HUES6 (cell line): ENCODE results near the gene CCN6.

Source experiments
- H3K27ac ChIP-seq: 2 replicates; pipeline ENCODE4 v1.7.0; 2013; ENCODE audit warnings: low read depth, mild to moderate bottlenecking, low read length, inconsistent platforms
- H3K27me3 ChIP-seq: 2 replicates; pipeline ENCODE4 v1.6.1; 2013; ENCODE audit warnings: low read length; ENCODE audit not compliant: control insufficient read depth, insufficient read depth
- H3K36me3 ChIP-seq: 2 replicates; pipeline ENCODE4 v1.6.1; 2013; ENCODE audit warnings: low read length; ENCODE audit not compliant: control insufficient read depth, insufficient read depth
- H3K4me1 ChIP-seq: 2 replicates; pipeline ENCODE4 v1.6.1; 2013; ENCODE audit warnings: low read length; ENCODE audit not compliant: control insufficient read depth, insufficient read depth
- H3K4me3 ChIP-seq: 2 replicates; pipeline ENCODE4 v1.5.1; 2013; ENCODE audit warnings: low read depth, low read length
- H3K9ac ChIP-seq: one replicate; pipeline ENCODE4 v1.6.1; 2013; ENCODE audit warnings: mild to moderate bottlenecking, low read length
- H3K9me3 ChIP-seq: 2 replicates; pipeline ENCODE4 v1.6.1; 2013; ENCODE audit warnings: low read depth, low read length; ENCODE audit not compliant: control insufficient read depth, insufficient read depth

Gene CCN6

GRCh38 chr6:112054555-112055190 is 769 bp downstream of the CCN6 start:
- no peak overlapping the region for H3K9ac ChIP-seq
- no peak overlapping the region for H3K27ac ChIP-seq

GRCh38 chr6:112058243-112059032 is 4.5 kb downstream of the CCN6 start:
- no peak overlapping the region for H3K4me3 ChIP-seq
- H3K4me1 ChIP-seq = no peaks in the 10 kb centered on the region
- H3K9ac ChIP-seq = no peak overlapping the region
- H3K9me3 ChIP-seq = no peaks in the 10 kb centered on the region
- H3K27ac ChIP-seq = no peak overlapping the region
- H3K36me3 ChIP-seq = no peaks in the 10 kb centered on the region
- no peaks in the 10 kb centered on the region for H3K27me3 ChIP-seq

More at GRCh38 chr6:112054555-112055190, 769 bp downstream of the CCN6 start:
- H3K4me3 ChIP-seq = no peak overlapping the region
- no peaks in the 10 kb centered on the region for H3K36me3 ChIP-seq
- no peaks in the 10 kb centered on the region for H3K4me1 ChIP-seq
- no peaks in the 10 kb centered on the region for H3K9me3 ChIP-seq
- H3K27me3 ChIP-seq = no peaks in the 10 kb centered on the region

DNA sequence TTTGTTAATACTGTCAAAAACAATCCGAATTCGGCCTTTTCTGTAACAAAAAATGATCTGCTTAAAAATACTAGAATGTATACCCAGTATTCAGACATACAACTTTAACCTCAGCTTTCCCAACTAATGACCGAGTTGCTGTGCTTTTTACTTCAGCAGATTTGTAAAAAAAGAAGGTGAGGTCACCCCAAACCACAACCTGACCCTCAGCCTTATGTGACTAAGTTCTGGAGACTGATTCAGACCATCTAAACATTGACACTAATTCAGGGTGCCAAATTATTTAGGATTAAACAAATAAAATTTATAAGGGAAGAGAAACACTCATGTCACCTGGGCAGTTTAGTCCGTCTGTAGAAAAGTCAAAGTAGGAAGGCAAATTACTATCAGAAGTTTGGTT is 7.7 kb downstream of the CCN6 start:
- no peaks in the 10 kb centered on the region for H3K36me3 ChIP-seq
- no peak overlapping the region for H3K9ac ChIP-seq
- no peak overlapping the region for H3K27ac ChIP-seq
- no peak overlapping the region for H3K4me3 ChIP-seq
- H3K9me3 ChIP-seq = no peaks in the 10 kb centered on the region
- H3K27me3 ChIP-seq = no peaks in the 10 kb centered on the region
- H3K4me1 ChIP-seq = no peaks in the 10 kb centered on the region

DNA sequence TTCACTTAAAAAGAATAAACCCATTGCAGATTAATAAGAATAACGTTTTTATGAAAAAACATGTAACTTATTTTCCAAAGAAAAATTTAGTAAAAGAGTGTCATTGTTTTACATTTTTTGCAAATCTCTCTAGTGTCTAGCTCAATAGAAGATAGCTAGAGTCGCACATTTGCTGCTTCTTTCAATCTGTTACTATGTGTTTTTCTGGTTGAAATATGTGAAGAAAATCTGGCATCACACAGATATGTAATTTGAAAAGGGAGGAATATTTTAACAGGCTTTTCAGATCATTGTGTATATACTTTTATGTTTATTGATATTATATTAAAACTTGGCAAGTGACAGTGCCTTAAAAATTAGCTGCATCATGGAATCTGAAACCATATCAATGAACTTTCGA is 9.1 kb downstream of the CCN6 start:
- Histone ChIP-seq H3K4me3 (no peak overlapping the region), H3K9me3 (no peaks in the 10 kb centered on the region), H3K9ac (no peak overlapping the region), H3K4me1 (no peaks in the 10 kb centered on the region), H3K36me3 (no peaks in the 10 kb centered on the region), H3K27ac (no peak overlapping the region), H3K27me3 (no peaks in the 10 kb centered on the region)

DNA sequence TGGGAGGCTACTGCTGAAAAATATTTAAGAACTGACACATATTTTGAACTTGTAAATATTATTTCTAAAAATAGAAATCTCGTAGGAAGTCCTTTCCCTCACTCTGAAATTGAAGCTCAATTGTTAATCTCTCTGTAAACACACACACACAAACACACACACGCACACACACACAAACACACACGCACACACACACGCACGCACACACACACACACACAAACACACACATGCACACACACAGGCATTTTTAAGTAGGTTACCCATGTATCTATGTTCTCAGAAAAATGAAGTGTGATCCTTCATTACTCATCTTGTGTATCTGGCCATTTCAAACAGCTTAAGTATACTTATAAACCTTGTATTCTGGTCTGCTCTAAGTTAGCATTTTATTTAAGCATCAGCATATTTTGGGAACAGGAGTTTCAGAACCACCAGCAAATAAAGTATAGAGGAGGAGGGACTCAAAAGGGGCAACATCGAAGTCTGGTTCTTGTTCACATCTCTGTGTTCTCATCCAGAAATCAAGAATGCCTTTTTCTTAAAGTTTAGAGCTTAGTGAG is 11.6 kb downstream of the CCN6 start:
- Histone ChIP-seq H3K4me3 (no peak overlapping the region), H3K27ac (no peak overlapping the region), H3K36me3 (peaks cover 4% of the 10 kb centered on the region; the same call in 1 of the 2 replicates), H3K4me1 (no peaks in the 10 kb centered on the region), H3K9ac (no peak overlapping the region), H3K27me3 (no peaks in the 10 kb centered on the region), H3K9me3 (no peaks in the 10 kb centered on the region)

DNA sequence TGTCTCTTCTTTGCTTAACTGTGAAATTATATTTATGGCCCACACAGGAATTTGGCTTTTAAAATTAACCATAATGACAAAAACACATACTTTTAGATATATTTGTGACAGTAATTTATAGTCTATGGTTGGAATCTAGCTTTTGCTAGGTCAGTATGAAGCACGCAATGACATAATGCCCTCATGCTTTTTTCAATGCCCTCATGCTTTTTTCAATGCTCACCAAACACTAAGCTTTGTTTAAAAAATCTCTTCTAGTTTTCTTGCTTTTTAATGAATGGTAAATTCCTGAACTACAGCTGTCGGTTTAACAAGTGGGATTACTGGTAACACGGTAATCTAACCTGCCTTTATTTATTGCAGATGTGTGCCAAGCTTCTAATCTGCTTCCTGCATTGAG is 12.7 kb downstream of the CCN6 start:
- no peak overlapping the region for H3K27ac ChIP-seq
- H3K4me3 ChIP-seq = no peak overlapping the region
- no peaks in the 10 kb centered on the region for H3K27me3 ChIP-seq
- no peaks in the 10 kb centered on the region for H3K9me3 ChIP-seq
- no peaks in the 10 kb centered on the region for H3K4me1 ChIP-seq
- H3K9ac ChIP-seq = no peak overlapping the region
- peaks cover 13% of the 10 kb centered on the region for H3K36me3 ChIP-seq

DNA sequence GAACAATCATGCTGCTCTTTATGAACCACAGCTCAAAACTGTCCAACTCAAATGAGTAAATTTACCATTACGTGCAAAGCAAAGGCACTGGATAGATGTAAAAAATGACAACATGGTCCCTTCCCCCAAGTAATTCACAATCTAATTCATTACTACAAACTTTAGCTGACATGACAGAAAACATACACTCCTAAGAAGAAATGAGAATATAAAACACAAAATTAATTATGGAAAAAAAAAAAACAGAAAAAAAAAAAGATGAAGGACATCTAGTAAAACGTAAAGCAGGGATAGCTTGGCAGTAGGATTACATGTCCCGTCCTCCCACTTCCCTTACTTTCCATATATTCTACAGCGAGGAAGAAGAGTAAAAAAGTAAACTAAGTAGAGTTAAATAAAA is 27.7 kb downstream of the CCN6 start:
- H3K4me1 ChIP-seq = no peaks in the 10 kb centered on the region
- H3K36me3 ChIP-seq = peaks cover 58% of the 10 kb centered on the region
- H3K27ac ChIP-seq = no peak overlapping the region
- H3K9ac ChIP-seq = no peak overlapping the region
- H3K4me3 ChIP-seq = no peak overlapping the region
- no peaks in the 10 kb centered on the region for H3K9me3 ChIP-seq
- no peaks in the 10 kb centered on the region for H3K27me3 ChIP-seq

DNA sequence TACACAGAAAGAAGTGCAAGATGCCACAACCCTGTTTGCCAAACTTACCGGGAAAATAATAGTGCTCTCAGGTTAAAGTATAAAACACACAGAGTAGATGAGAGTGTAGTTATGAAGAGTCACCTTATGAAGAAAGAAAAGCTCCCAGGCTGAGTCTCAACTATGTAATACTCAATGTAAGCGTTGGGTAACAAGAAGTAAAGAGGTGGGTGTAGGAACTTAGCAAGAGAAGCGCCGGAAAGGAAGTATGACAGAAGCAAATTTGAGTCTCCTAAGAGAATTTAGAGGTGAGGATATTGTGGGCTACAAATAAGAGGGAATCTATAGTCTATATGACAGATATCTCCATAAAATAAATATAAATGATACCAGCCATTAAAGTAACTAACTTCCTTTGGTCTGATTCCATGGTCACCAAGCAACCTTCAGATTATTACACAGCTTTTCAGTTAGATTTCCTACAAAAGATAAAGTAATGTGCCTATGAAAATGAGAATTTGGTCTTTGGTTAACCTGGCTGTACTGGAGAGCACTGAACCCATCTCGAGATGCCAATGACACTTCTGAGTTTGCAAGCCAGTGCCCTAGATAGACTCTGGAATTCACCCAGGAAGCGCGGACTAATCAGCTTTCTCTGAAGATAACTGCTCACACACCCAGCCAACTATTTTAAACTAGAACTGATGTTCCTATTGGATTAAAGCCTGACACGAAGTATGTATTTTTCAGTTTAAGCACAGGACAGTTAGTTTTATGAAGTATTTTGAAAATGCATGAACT is 31.6 kb downstream of the CCN6 start:
- no peak overlapping the region for H3K9ac ChIP-seq
- no peaks in the 10 kb centered on the region for H3K4me1 ChIP-seq
- H3K9me3 ChIP-seq = no peaks in the 10 kb centered on the region
- peaks cover 5% of the 10 kb centered on the region; the same call in 1 of the 2 replicates for H3K27me3 ChIP-seq
- H3K4me3 ChIP-seq = no peak overlapping the region
- H3K27ac ChIP-seq = no peak overlapping the region
- H3K36me3 ChIP-seq = peaks cover 26% of the 10 kb centered on the region; the same call in 1 of the 2 replicates

- H3K27ac ChIP-seq = peak overlapping the region; percentile 10; the same call in 1 of the 2 replicates
- peak overlapping the region; percentile 94 for H3K4me3 ChIP-seq
- peaks cover 24% of the 10 kb centered on the region; the same call in 1 of the 2 replicates for H3K36me3 ChIP-seq
- H3K9ac ChIP-seq = peak overlapping the region; percentile 77
- peaks cover 5% of the 10 kb centered on the region; the same call in 1 of the 2 replicates for H3K27me3 ChIP-seq
- H3K9me3 ChIP-seq = no peaks in the 10 kb centered on the region
- no peaks in the 10 kb centered on the region for H3K4me1 ChIP-seq
These were observed 32.8 kb downstream of the CCN6 start for GRCh38 chr6:112086744-112087135.

GRCh38 chr6:112087136-112087911 is 33.4 kb downstream of the CCN6 start, which contains the start of the genes FAM229B and TUBE1:
Gene FAM229B, plus strand, starts transcription at chr6:112087591. Its CDS starts 11,693 bp downstream, at chr6:112099284.
Gene TUBE1, minus strand, starts transcription at chr6:112087482. Its CDS starts 48 bp downstream, at chr6:112087434.
- Histone ChIP-seq H3K9ac (peak within 1 kb of the TSS; percentile 77), H3K36me3 (peaks cover 21% of the 10 kb centered on the region; the same call in 1 of the 2 replicates), H3K27ac (peak within 1 kb of the TSS; percentile 10; the same call in 1 of the 2 replicates), H3K9me3 (no peaks in the 10 kb centered on the region), H3K4me1 (no peaks in the 10 kb centered on the region), H3K4me3 (peak within 1 kb of the TSS; percentile 94), H3K27me3 (peaks cover 5% of the 10 kb centered on the region; the same call in 1 of the 2 replicates)
